IMR-90 (cell line): Measurements from ENCODE around the gene UMODL1. TPM values are rescaled to one million over a fixed set of nuclear protein-coding genes. Genes with fewer than 3 reads are reported as not detected.

Source experiments
- ATAC-seq: fragments of 200-7000 bp; cut with Tn5 transposase; 2 replicates; pipeline ENCODE4 v1.9.1; 2020; ENCODE audit warnings: low read depth, mild to moderate bottlenecking, moderate library complexity
- BruUV-seq: library from RNA; stranded (reverse); fragments of 400-500 nt; replicated peaks from 2 replicates; lab custom pipeline; 2021; lab: Mats Ljungman, UMichigan
- CTCF ChIA-PET: fragments of 300-600 bp; formaldehyde crosslinking; extraction: SDS; loops from one replicate; lab custom pipeline; 2021; ENCODE audit warnings: antibody characterized with exemption; lab: Yijun Ruan, JAX
- POLR2A ChIA-PET: fragments of 300-600 bp; sonication (Branson Sonifier 250); formaldehyde crosslinking; loops from one replicate; lab custom pipeline; 2022; ENCODE audit warnings: antibody characterized with exemption; ENCODE audit not compliant: unreplicated experiment; lab: Charles Lee
- DNase-seq: peaks from one replicate; pipeline ENCODE4 v3.0.0; 2013
- H2AFZ ChIP-seq: replicated peaks from 2 replicates; pipeline ENCODE3; 2013; ENCODE audit warnings: low read length, mild to moderate bottlenecking; ENCODE audit not compliant: poor library complexity
- H2AK5ac ChIP-seq: 2 replicates; pipeline ENCODE4 v1.6.1; 2013; ENCODE audit warnings: low read depth, low read length, inconsistent platforms
- H2AK9ac ChIP-seq: replicated peaks from 2 replicates; pipeline ENCODE3; 2013; ENCODE audit warnings: mild to moderate bottlenecking, low read depth, low read length, moderate library complexity; ENCODE audit not compliant: poor library complexity
- H2BK120ac ChIP-seq: 2 replicates; pipeline ENCODE4 v1.6.1; 2013; ENCODE audit warnings: low read depth, low read length, inconsistent platforms
- H2BK15ac ChIP-seq: 3 replicates; pipeline ENCODE4 v1.6.1; 2013; ENCODE audit warnings: low read depth, low read length, inconsistent platforms
- H2BK20ac ChIP-seq: 2 replicates; pipeline ENCODE4 v1.6.1; 2013; ENCODE audit warnings: low read depth, mild to moderate bottlenecking, inconsistent platforms, low read length, moderate library complexity
- H2BK5ac ChIP-seq: 2 replicates; pipeline ENCODE4 v1.6.1; 2013; ENCODE audit warnings: mild to moderate bottlenecking, low read depth, low read length, inconsistent platforms; ENCODE audit not compliant: poor library complexity, severe bottlenecking
- H3K14ac ChIP-seq: replicated peaks from 2 replicates; pipeline ENCODE4 v1.6.1; 2013; ENCODE audit warnings: low read depth, low read length, inconsistent platforms
- H3K18ac ChIP-seq: 2 replicates; pipeline ENCODE4 v1.6.1; 2013; ENCODE audit warnings: low read depth, low read length, control low read depth
- H3K23ac ChIP-seq: 2 replicates; pipeline ENCODE4 v1.6.1; 2013; ENCODE audit warnings: low read depth, low read length, inconsistent platforms
- H3K27ac ChIP-seq: 2 replicates; pipeline ENCODE4 v1.5.1; 2013; ENCODE audit warnings: mild to moderate bottlenecking, control low read depth, low read length; ENCODE audit not compliant: insufficient read depth
- H3K27me3 ChIP-seq: 2 replicates; pipeline ENCODE4 v1.6.1; 2013; ENCODE audit warnings: low read length; ENCODE audit not compliant: control insufficient read depth, insufficient read depth
- H3K36me3 ChIP-seq: 2 replicates; pipeline ENCODE4 v1.6.1; 2013; ENCODE audit warnings: low read length, mixed read lengths; ENCODE audit not compliant: control insufficient read depth, insufficient read depth
- H3K4ac ChIP-seq: 2 replicates; pipeline ENCODE4 v1.6.1; 2013; ENCODE audit warnings: low read depth, low read length, inconsistent platforms
- H3K4me1 ChIP-seq: 2 replicates; pipeline ENCODE4 v1.6.1; 2013; ENCODE audit warnings: low read length, mixed read lengths; ENCODE audit not compliant: control insufficient read depth, insufficient read depth
- H3K4me2 ChIP-seq: 2 replicates; pipeline ENCODE4 v1.6.1; 2013; ENCODE audit warnings: low read depth, mild to moderate bottlenecking, control low read depth, low read length, moderate library complexity
- H3K4me3 ChIP-seq: 2 replicates; pipeline ENCODE4 v1.5.1; 2013; ENCODE audit warnings: low read depth, mild to moderate bottlenecking, control low read depth, low read length, moderate library complexity; ENCODE audit not compliant: insufficient read depth
- H3K56ac ChIP-seq: 2 replicates; pipeline ENCODE4 v1.6.1; 2013; ENCODE audit warnings: low read length, inconsistent platforms; ENCODE audit not compliant: insufficient read depth; ENCODE audit errors: extremely low read depth
- H3K79me1 ChIP-seq, 2 experiments: 2 replicates each; pipeline ENCODE4 v1.6.1; 2013; ENCODE audit warnings: low read length in 2 of 2, inconsistent platforms in 1 of 2, low read depth in 1 of 2
- H3K9ac ChIP-seq: 2 replicates; pipeline ENCODE4 v1.6.1; 2013; ENCODE audit warnings: low read depth, low read length, control low read depth
- H3K9me1 ChIP-seq: 2 replicates; pipeline ENCODE4 v1.6.1; 2013; ENCODE audit warnings: low read length, inconsistent platforms; ENCODE audit not compliant: insufficient read depth
- H3K9me3 ChIP-seq: 2 replicates; pipeline ENCODE4 v1.6.1; 2013; ENCODE audit warnings: low read length; ENCODE audit not compliant: control insufficient read depth, insufficient read depth
- H4K20me1 ChIP-seq: 2 replicates; pipeline ENCODE4 v1.6.1; 2013; ENCODE audit warnings: low read length, inconsistent platforms; ENCODE audit not compliant: insufficient read depth
- H4K5ac ChIP-seq: 2 replicates; pipeline ENCODE4 v1.6.1; 2013; ENCODE audit warnings: mild to moderate bottlenecking, low read depth, low read length, control low read depth
- H4K8ac ChIP-seq, 2 experiments: 2 replicates each; pipeline ENCODE4 v1.6.1; 2013; ENCODE audit warnings: low read depth in 2 of 2, low read length in 2 of 2, control low read depth in 1 of 2, inconsistent platforms in 1 of 2
- H4K91ac ChIP-seq: 2 replicates; pipeline ENCODE4 v1.6.1; 2013; ENCODE audit warnings: low read depth, low read length, inconsistent platforms; ENCODE audit not compliant: insufficient read depth
- BHLHE40 ChIP-seq: fragments of 150-350 bp; IDR thresholded peaks from 2 replicates; pipeline ENCODE4 v1.6.1; 2016; ENCODE audit warnings: mild to moderate bottlenecking, low read depth, low read length
- CHD1 ChIP-seq: IDR thresholded peaks from 2 replicates; pipeline ENCODE4 v1.6.1; 2012; ENCODE audit warnings: low read depth, low read length, improper control_type of control experiment
- WGBS, 2 experiments: methylation state at CpG; one replicate each; pipeline versions ENCODE4 v1.1.5 to v1.1.7; 2013; ENCODE audit warnings: missing lambda C conversion rate in 2 of 2; ENCODE audit not compliant: insufficient read length in 1 of 2; ENCODE audit errors: extremely low coverage in 2 of 2; 5-methylcytosine and 5-hydroxymethylcytosine counted together
- dilution Hi-C: fragments of 300-500 bp; cut with HindIII; formaldehyde crosslinking; loops from one replicate; pipeline ENCODE4 v1.14.3; 2018; ENCODE audit warnings: low sequenced_read_pairs; ENCODE audit not compliant: unreplicated experiment
- in situ Hi-C: fragments of 300-500 bp; cut with MboI; formaldehyde crosslinking; loops from 3 replicates; pipeline ENCODE4 v1.14.3; 2019; ENCODE audit warnings: low sequenced_read_pairs, inconsistent platforms, mixed read lengths
- intact Hi-C: fragments of 100-400 bp; cut with micrococcal nuclease; formaldehyde crosslinking; loops from 2 replicates; pipeline ENCODE4 v1.10.0; 2022
- polyA plus RNA-seq, 3 experiments: library from polyadenylated mRNA; depleted of rRNA; stranded (reverse); fragments of >200 nt; gene quantifications; 2 replicates each; pipeline ENCODE4 v1.2.3, GENCODE V29; 2012; ENCODE audit warnings: low replicate concordance in 1 of 3
- total RNA-seq: library from RNA; depleted of rRNA; stranded (reverse); fragments of >200 nt; gene quantifications from 2 replicates; pipeline ENCODE4 v1.2.3, GENCODE V29; 2012

UMODL1 gene
- total and polyA plus RNA-seq, 2 of the 4 experiments (the other 2 are of a cell fraction): 0.02 TPM; not detected in 1

DNA sequence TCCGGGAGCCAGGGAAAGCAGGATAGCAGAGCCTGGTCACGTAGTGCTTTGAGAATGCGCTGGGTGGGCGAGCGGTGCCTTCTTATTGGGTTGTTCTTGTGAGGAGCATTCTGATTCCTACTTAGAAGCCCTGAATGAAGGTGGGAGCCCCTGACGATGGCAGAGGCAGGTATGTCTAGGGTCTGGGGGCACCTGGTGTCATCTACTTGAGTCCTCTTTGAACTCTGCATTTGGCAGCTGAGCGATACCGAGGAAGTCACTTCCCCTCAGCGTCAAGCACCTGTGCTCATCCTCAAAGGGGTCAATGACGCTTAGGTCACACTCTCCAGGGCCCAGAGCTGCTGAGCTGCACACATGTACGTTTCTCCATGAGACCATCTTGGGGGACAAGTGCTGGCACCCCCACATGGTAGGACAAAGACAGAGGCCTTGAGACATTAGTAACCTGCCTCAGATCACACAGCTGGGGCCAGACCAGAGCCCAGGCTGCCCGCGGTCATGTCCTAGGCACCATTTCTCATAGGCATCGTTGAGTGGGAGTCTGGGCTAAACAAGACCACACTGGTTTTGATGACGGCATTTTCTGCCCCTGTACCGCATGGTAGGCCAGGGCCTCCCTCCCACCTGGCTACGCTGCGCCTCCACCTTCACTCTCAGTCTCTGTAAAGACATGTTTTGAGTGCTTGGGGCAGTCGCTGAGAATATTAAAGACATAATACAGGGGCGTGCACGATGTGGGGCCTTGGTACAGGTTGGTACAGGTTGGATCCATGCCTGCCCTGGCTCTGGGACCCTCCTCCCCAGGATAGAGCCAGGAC, 78.7 kb downstream of the UMODL1 start:
- Histone ChIP-seq H2BK20ac (no peak overlapping the region), H2BK15ac (no peak overlapping the region), H3K27ac (no peak overlapping the region), H3K18ac (no peak overlapping the region), H3K14ac (no peak overlapping the region), H3K36me3 (no peaks in the 10 kb centered on the region), H3K4ac (no peak overlapping the region), H4K91ac (no peak overlapping the region), H4K5ac (no peak overlapping the region), H3K4me2 (no peak overlapping the region), H2AFZ (no peak overlapping the region), H2AK9ac (no peak overlapping the region), H3K27me3 (peaks cover 58% of the 10 kb centered on the region), H3K4me1 (no peaks in the 10 kb centered on the region), H2BK120ac (no peak overlapping the region), H3K79me1 (no peaks in the 10 kb centered on the region), H3K9ac (no peak overlapping the region), H4K20me1 (no peaks in the 10 kb centered on the region; the same call in 1 of the 2 replicates), H2BK5ac (no peak overlapping the region), H3K4me3 (no peak overlapping the region), H2AK5ac (no peak overlapping the region), H3K23ac (no peak overlapping the region), H4K8ac (no peak overlapping the region), H3K56ac (no peak overlapping the region), H3K9me1 (no peaks in the 10 kb centered on the region), H3K9me3 (no peaks in the 10 kb centered on the region)
- ChIA-PET CTCF (no interaction called here), POLR2A (no interaction called here)
- intact Hi-C loops (loop anchor here (10.0 kb wide), 2 partner anchors 425 to 665 kb away; no protein-coding TSS in a partner anchor), dilution Hi-C loops (no loop called here), in situ Hi-C loops (loop anchor here (10.0 to 25.0 kb wide), 2 partner anchors 425 to 687 kb away; no protein-coding TSS in a partner anchor)
- DNase-seq: no peak
- ATAC-seq: no peak
- no peak for TF ChIP-seq BHLHE40
- no peak for TF ChIP-seq CHD1
- 78% methylated on average over 6 of the region's 21 CpGs; no CpG with 5 or more reads in 1 of the 2 experiments for WGBS, 2 experiments
- BruUV-seq: no TSS peak
